ENCODE data around the gene OVOL1. TPM values are rescaled to one million over a fixed set of nuclear protein-coding genes. Genes with fewer than 3 reads are reported as not detected.
"Not testable (repeated sequence)": the region's sequence is repeated elsewhere in the genome, so short reads cannot be mapped to it uniquely, and the experiment has no call there.

The OVOL1 gene
- total and polyA plus RNA-seq, 2 donors (not counting 1 experiment from before 2014, with no cell fraction given): 0.15 to 0.66 TPM

- Histone ChIP-seq H3K27ac (ENCODE audit: low read length in 2 of 2) (no peak overlapping the region), H3K79me2 (ENCODE audit: control insufficient read depth, insufficient read depth, low read length) (no peaks in the 10 kb centered on the region), H3K4me3 (ENCODE audit: control extremely low read depth in 1 of 5, extremely low read depth in 1 of 5, insufficient read depth in 1 of 5, low read depth in 2 of 5, low read length in 4 of 5) (no peak overlapping the region), H3K4me2 (replicated peaks; ENCODE audit: low read depth, low read length, poor library complexity, severe bottlenecking) (no peak overlapping the region), H3K36me3 (replicated peaks in 1 of 2; ENCODE audit: control extremely low read depth in 1 of 2, control insufficient read depth in 1 of 2, extremely low read depth in 1 of 2, insufficient read depth in 2 of 2, low read length in 1 of 2) (no peaks in the 10 kb centered on the region), H4K20me1 (ENCODE audit: control insufficient read depth, insufficient read depth, low read length, poor library complexity, severe bottlenecking) (no peaks in the 10 kb centered on the region), H3K27me3 (replicated peaks in 1 of 4; ENCODE audit: control extremely low read depth in 1 of 4, control insufficient read depth in 3 of 4, insufficient read depth in 4 of 4, low read length in 3 of 4) (peaks cover 0 to 2% (median 0%) of the 10 kb centered on the region in 4 experiments), H2AFZ (ENCODE audit: insufficient read depth, low read depth, low read length, poor library complexity, severe bottlenecking) (no peak overlapping the region), H3K4me1 (ENCODE audit: control insufficient read depth in 2 of 2, insufficient read depth in 2 of 2, low read length in 2 of 2) (peaks cover 0 to 5% of the 10 kb centered on the region in 2 donors), H3K9ac (ENCODE audit: low read length) (no peak overlapping the region), H3K9me3 (ENCODE audit: control extremely low read depth in 1 of 3, control insufficient read depth in 2 of 3, insufficient read depth in 1 of 3, low read length in 2 of 3) (no peaks in the 10 kb centered on the region)
- H3K4me1 Mint-ChIP-seq: peaks cover 7% of the 10 kb centered on the region
- WGBS (ENCODE audit: insufficient coverage): 93% methylated on average over 8 of the region's 8 CpGs
- intact Hi-C loops (cut with micrococcal nuclease): no loop called here
- no peak for ATAC-seq (ENCODE audit: low read depth)
- H3K9me3 Mint-ChIP-seq (ENCODE audit: insufficient read depth): no peaks in the 10 kb centered on the region
- no peak overlapping the region for H3K4me3 Mint-ChIP-seq
- POLR2A ChIA-PET: no interaction called here
- TF ChIP-seq EZH2 (IDR thresholded peaks at IDR 0.05; ENCODE audit: borderline replicate concordance, insufficient read depth, low read depth, low read length, poor library complexity, severe bottlenecking) (no peak), CTCF (IDR thresholded peaks at IDR 0.05) (no peak)
- no peak for DNase-seq
- no peak overlapping the region for H3K27ac Mint-ChIP-seq
- CTCF ChIA-PET: interaction anchor here (1.1 kb wide), 1 partner anchor 73 kb away, joined by 3 read pairs; no protein-coding TSS in a partner anchor
- peaks cover 14% of the 10 kb centered on the region for H3K27me3 Mint-ChIP-seq
These were observed 42.2 kb upstream of the OVOL1 start for GRCh38 chr11:65744699-65745042.

- H3K27ac Mint-ChIP-seq: no peak overlapping the region
- POLR2A ChIA-PET: no interaction called here
- intact Hi-C loops (cut with micrococcal nuclease): no loop called here
- H3K27ac ChIP-seq (ENCODE audit: low read length in 2 of 2): no peak overlapping the region
- H3K4me1 Mint-ChIP-seq: peaks cover 7% of the 10 kb centered on the region
- H3K79me2 ChIP-seq (ENCODE audit: control insufficient read depth, insufficient read depth, low read length): no peaks in the 10 kb centered on the region
- H3K4me3 Mint-ChIP-seq: no peak overlapping the region
- H3K4me2 ChIP-seq (replicated peaks; ENCODE audit: low read depth, low read length, poor library complexity, severe bottlenecking): no peak overlapping the region
- H2AFZ ChIP-seq (ENCODE audit: insufficient read depth, low read depth, low read length, poor library complexity, severe bottlenecking): no peak overlapping the region
- H3K9ac ChIP-seq (ENCODE audit: low read length): no peak overlapping the region
- TF ChIP-seq CTCF (IDR thresholded peaks at IDR 0.05) (no peak), EZH2 (IDR thresholded peaks at IDR 0.05; ENCODE audit: borderline replicate concordance, insufficient read depth, low read depth, low read length, poor library complexity, severe bottlenecking) (no peak)
- WGBS (ENCODE audit: insufficient coverage): 99% methylated on average over 17 of the region's 17 CpGs
- peaks cover 0 to 2% (median 0%) of the 10 kb centered on the region in 4 experiments for H3K27me3 ChIP-seq (replicated peaks in 1 of 4; ENCODE audit: control extremely low read depth in 1 of 4, control insufficient read depth in 3 of 4, insufficient read depth in 4 of 4, low read length in 3 of 4)
- H3K4me1 ChIP-seq (ENCODE audit: control insufficient read depth in 2 of 2, insufficient read depth in 2 of 2, low read length in 2 of 2): peaks cover 0 to 5% of the 10 kb centered on the region in 2 donors
- CTCF ChIA-PET: interaction anchor here (1.1 to 1.2 kb wide), 2 partner anchors 34 to 72 kb away, joined by 3 read pairs; no protein-coding TSS in a partner anchor
- no peak overlapping the region for H3K4me3 ChIP-seq (ENCODE audit: control extremely low read depth in 1 of 5, extremely low read depth in 1 of 5, insufficient read depth in 1 of 5, low read depth in 2 of 5, low read length in 4 of 5)
- no peaks in the 10 kb centered on the region for H3K9me3 Mint-ChIP-seq (ENCODE audit: insufficient read depth)
- H3K36me3 ChIP-seq (replicated peaks in 1 of 2; ENCODE audit: control extremely low read depth in 1 of 2, control insufficient read depth in 1 of 2, extremely low read depth in 1 of 2, insufficient read depth in 2 of 2, low read length in 1 of 2): no peaks in the 10 kb centered on the region
- peaks cover 11% of the 10 kb centered on the region for H3K27me3 Mint-ChIP-seq
- H3K9me3 ChIP-seq (ENCODE audit: control extremely low read depth in 1 of 3, control insufficient read depth in 2 of 3, insufficient read depth in 1 of 3, low read length in 2 of 3): no peaks in the 10 kb centered on the region
- ATAC-seq (ENCODE audit: low read depth): no peak
- H4K20me1 ChIP-seq (ENCODE audit: control insufficient read depth, insufficient read depth, low read length, poor library complexity, severe bottlenecking): no peaks in the 10 kb centered on the region
- DNase-seq: no peak
These were observed 41.8 kb upstream of the OVOL1 start for GRCh38 chr11:65745049-65745448.

GRCh38 chr11:65762169-65762568, 24.7 kb upstream of the OVOL1 start:
- H3K27ac ChIP-seq (ENCODE audit: low read length in 2 of 2); POLR2A ChIA-PET; CTCF ChIA-PET; H3K4me3 ChIP-seq (ENCODE audit: control extremely low read depth in 1 of 5, extremely low read depth in 1 of 5, insufficient read depth in 1 of 5, low read depth in 2 of 5, low read length in 4 of 5); DNase-seq; H4K20me1 ChIP-seq (ENCODE audit: control insufficient read depth, insufficient read depth, low read length, poor library complexity, severe bottlenecking); H3K27me3 ChIP-seq (replicated peaks in 1 of 4; ENCODE audit: control extremely low read depth in 1 of 4, control insufficient read depth in 3 of 4, insufficient read depth in 4 of 4, low read length in 3 of 4); H3K79me2 ChIP-seq (ENCODE audit: control insufficient read depth, insufficient read depth, low read length); H3K9me3 ChIP-seq (ENCODE audit: control extremely low read depth in 1 of 3, control insufficient read depth in 2 of 3, insufficient read depth in 1 of 3, low read length in 2 of 3); H3K9me3 Mint-ChIP-seq (ENCODE audit: insufficient read depth); H3K9ac ChIP-seq (ENCODE audit: low read length); H3K4me3 Mint-ChIP-seq; H3K4me1 Mint-ChIP-seq; H3K4me2 ChIP-seq (replicated peaks; ENCODE audit: low read depth, low read length, poor library complexity, severe bottlenecking); H3K27ac Mint-ChIP-seq; H3K36me3 ChIP-seq (replicated peaks in 1 of 2; ENCODE audit: control extremely low read depth in 1 of 2, control insufficient read depth in 1 of 2, extremely low read depth in 1 of 2, insufficient read depth in 2 of 2, low read length in 1 of 2); H2AFZ ChIP-seq (ENCODE audit: insufficient read depth, low read depth, low read length, poor library complexity, severe bottlenecking); H3K4me1 ChIP-seq (ENCODE audit: control insufficient read depth in 2 of 2, insufficient read depth in 2 of 2, low read length in 2 of 2); ATAC-seq (ENCODE audit: low read depth); intact Hi-C loops (cut with micrococcal nuclease): not testable (repeated sequence)
- WGBS (ENCODE audit: insufficient coverage): no CpG with 5 or more reads among the region's 5 CpGs
- H3K27me3 Mint-ChIP-seq: peaks cover 10% of the 10 kb centered on the region
